ENCODE data around the gene SPDYE4. TPM values are rescaled to one million over a fixed set of nuclear protein-coding genes. Genes with fewer than 3 reads are reported as not detected.

SPDYE4 gene
- total and polyA plus RNA-seq, 2 donors (not counting 1 experiment from before 2014, with no cell fraction given), result not detected

DNA sequence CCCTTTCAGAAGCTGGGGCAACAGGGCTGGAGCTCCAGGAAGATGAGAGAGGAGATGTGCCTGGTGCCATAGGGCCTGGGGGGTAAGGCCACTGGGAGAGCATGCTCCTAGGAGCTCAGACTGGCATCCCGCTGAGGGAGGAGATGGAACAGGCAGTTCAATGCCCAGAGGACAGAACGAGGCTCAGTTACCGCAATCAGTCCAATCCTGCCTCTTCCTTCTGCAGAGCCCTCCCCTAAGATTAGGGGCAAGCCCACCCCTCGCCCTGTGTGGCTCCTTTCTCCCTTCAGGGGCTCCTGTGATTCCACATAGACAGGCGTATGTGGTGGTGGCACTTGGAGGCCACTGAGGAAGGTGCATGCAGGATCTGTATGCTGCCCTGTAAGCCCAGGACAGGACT lies 16.1 kb downstream of the SPDYE4 start:
- Histone ChIP-seq H3K79me2 (ENCODE audit: control insufficient read depth, insufficient read depth, low read length) (no peaks in the 10 kb centered on the region), H3K9ac (ENCODE audit: low read length) (no peak overlapping the region), H3K36me3 (replicated peaks in 1 of 2; ENCODE audit: control extremely low read depth in 1 of 2, control insufficient read depth in 1 of 2, extremely low read depth in 1 of 2, insufficient read depth in 2 of 2, low read length in 1 of 2) (no peaks in the 10 kb centered on the region), H3K9me3 (ENCODE audit: control extremely low read depth in 1 of 3, control insufficient read depth in 2 of 3, insufficient read depth in 1 of 3, low read length in 2 of 3) (no peaks in the 10 kb centered on the region), H3K27ac (ENCODE audit: low read length in 2 of 2) (no peak overlapping the region), H3K4me2 (replicated peaks; ENCODE audit: low read depth, low read length, poor library complexity, severe bottlenecking) (no peak overlapping the region), H4K20me1 (ENCODE audit: control insufficient read depth, insufficient read depth, low read length, poor library complexity, severe bottlenecking) (no peaks in the 10 kb centered on the region), H3K4me3 (ENCODE audit: control extremely low read depth in 1 of 5, extremely low read depth in 1 of 5, insufficient read depth in 1 of 5, low read depth in 2 of 5, low read length in 4 of 5) (no peak overlapping the region), H2AFZ (ENCODE audit: insufficient read depth, low read depth, low read length, poor library complexity, severe bottlenecking) (peak overlapping the region; percentile 21), H3K27me3 (replicated peaks in 1 of 4; ENCODE audit: control extremely low read depth in 1 of 4, control insufficient read depth in 3 of 4, insufficient read depth in 4 of 4, low read length in 3 of 4) (no peaks in the 10 kb centered on the region), H3K4me1 (ENCODE audit: control insufficient read depth in 2 of 2, insufficient read depth in 2 of 2, low read length in 2 of 2) (peaks cover 16 to 35% of the 10 kb centered on the region in 2 donors)
- H3K4me3 Mint-ChIP-seq, result no peak overlapping the region
- no peak for TF ChIP-seq EZH2 (IDR thresholded peaks at IDR 0.05; ENCODE audit: borderline replicate concordance, insufficient read depth, low read depth, low read length, poor library complexity, severe bottlenecking)
- TF ChIP-seq, protein P1, sequence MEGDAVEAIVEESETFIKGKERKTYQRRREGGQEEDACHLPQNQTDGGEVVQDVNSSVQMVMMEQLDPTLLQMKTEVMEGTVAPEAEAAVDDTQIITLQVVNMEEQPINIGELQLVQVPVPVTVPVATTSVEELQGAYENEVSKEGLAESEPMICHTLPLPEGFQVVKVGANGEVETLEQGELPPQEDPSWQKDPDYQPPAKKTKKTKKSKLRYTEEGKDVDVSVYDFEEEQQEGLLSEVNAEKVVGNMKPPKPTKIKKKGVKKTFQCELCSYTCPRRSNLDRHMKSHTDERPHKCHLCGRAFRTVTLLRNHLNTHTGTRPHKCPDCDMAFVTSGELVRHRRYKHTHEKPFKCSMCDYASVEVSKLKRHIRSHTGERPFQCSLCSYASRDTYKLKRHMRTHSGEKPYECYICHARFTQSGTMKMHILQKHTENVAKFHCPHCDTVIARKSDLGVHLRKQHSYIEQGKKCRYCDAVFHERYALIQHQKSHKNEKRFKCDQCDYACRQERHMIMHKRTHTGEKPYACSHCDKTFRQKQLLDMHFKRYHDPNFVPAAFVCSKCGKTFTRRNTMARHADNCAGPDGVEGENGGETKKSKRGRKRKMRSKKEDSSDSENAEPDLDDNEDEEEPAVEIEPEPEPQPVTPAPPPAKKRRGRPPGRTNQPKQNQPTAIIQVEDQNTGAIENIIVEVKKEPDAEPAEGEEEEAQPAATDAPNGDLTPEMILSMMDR (IDR thresholded peaks at IDR 0.05), result no peak
- H3K9me3 Mint-ChIP-seq (ENCODE audit: insufficient read depth), result no peaks in the 10 kb centered on the region
- H3K27me3 Mint-ChIP-seq, result no peaks in the 10 kb centered on the region
- CTCF ChIA-PET, result interaction anchor here (2.3 kb wide), 1 partner anchor 332 kb away, joined by 8 read pairs; no protein-coding TSS in a partner anchor
- intact Hi-C loops (cut with micrococcal nuclease), result no loop called here
- no peak for ATAC-seq (ENCODE audit: low read depth)
- 100% methylated on average over 1 of the region's 5 CpGs for WGBS (ENCODE audit: insufficient coverage)
- POLR2A ChIA-PET, result interaction anchor here (0.6 kb wide), 1 partner anchor 570 kb away, joined by 3 read pairs; no protein-coding TSS in a partner anchor
- H3K27ac Mint-ChIP-seq, result no peak overlapping the region
- DNase-seq, result no peak
- H3K4me1 Mint-ChIP-seq, result peaks cover 32% of the 10 kb centered on the region

DNA sequence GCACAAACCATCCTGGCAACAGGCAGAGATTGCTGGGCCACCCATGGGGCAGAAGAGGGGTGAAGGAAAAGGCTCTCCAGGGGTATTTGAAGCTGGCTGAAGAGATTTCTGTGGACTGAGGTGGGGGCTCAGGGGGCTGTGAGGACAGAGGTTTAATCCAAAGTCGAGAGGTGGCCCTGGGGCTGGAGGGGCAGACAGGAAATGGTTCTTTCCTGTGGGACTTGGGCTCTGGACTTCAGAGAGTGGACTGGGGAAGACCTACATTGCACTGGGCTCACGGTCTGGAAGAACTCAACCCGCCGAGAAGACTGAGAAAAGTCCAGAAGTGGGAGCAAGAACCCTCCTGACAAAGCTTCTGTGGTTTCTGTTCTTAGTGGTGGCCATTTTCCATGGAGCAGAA lies 16.6 kb downstream of the SPDYE4 start:
- DNase-seq, result no peak
- Histone ChIP-seq H3K4me3 (ENCODE audit: control extremely low read depth in 1 of 5, extremely low read depth in 1 of 5, insufficient read depth in 1 of 5, low read depth in 2 of 5, low read length in 4 of 5) (no peak overlapping the region), H3K36me3 (replicated peaks in 1 of 2; ENCODE audit: control extremely low read depth in 1 of 2, control insufficient read depth in 1 of 2, extremely low read depth in 1 of 2, insufficient read depth in 2 of 2, low read length in 1 of 2) (no peaks in the 10 kb centered on the region), H4K20me1 (ENCODE audit: control insufficient read depth, insufficient read depth, low read length, poor library complexity, severe bottlenecking) (no peaks in the 10 kb centered on the region), H2AFZ (ENCODE audit: insufficient read depth, low read depth, low read length, poor library complexity, severe bottlenecking) (no peak overlapping the region), H3K4me2 (replicated peaks; ENCODE audit: low read depth, low read length, poor library complexity, severe bottlenecking) (no peak overlapping the region), H3K27me3 (replicated peaks in 1 of 4; ENCODE audit: control extremely low read depth in 1 of 4, control insufficient read depth in 3 of 4, insufficient read depth in 4 of 4, low read length in 3 of 4) (no peaks in the 10 kb centered on the region), H3K9me3 (ENCODE audit: control extremely low read depth in 1 of 3, control insufficient read depth in 2 of 3, insufficient read depth in 1 of 3, low read length in 2 of 3) (no peaks in the 10 kb centered on the region), H3K79me2 (ENCODE audit: control insufficient read depth, insufficient read depth, low read length) (no peaks in the 10 kb centered on the region), H3K4me1 (ENCODE audit: control insufficient read depth in 2 of 2, insufficient read depth in 2 of 2, low read length in 2 of 2) (peaks cover 16 to 35% of the 10 kb centered on the region in 2 donors), H3K27ac (ENCODE audit: low read length in 2 of 2) (no peak overlapping the region), H3K9ac (ENCODE audit: low read length) (no peak overlapping the region)
- Mint-ChIP-seq H3K9me3 (ENCODE audit: insufficient read depth) (no peaks in the 10 kb centered on the region), H3K27me3 (no peaks in the 10 kb centered on the region), H3K4me3 (no peak overlapping the region), H3K27ac (no peak overlapping the region), H3K4me1 (peaks cover 31% of the 10 kb centered on the region)
- intact Hi-C loops (cut with micrococcal nuclease), result no loop called here
- POLR2A ChIA-PET, result interaction anchor here (0.6 kb wide), 1 partner anchor 570 kb away, joined by 3 read pairs; no protein-coding TSS in a partner anchor
- TF ChIP-seq EZH2 (IDR thresholded peaks at IDR 0.05; ENCODE audit: borderline replicate concordance, insufficient read depth, low read depth, low read length, poor library complexity, severe bottlenecking), result no peak
- TF ChIP-seq, protein P1 (IDR thresholded peaks at IDR 0.05), result no peak
- 75% methylated on average over 4 of the region's 4 CpGs for WGBS (ENCODE audit: insufficient coverage)
- ATAC-seq (ENCODE audit: low read depth), result no peak
- CTCF ChIA-PET, result interaction anchor here (1.0 to 2.3 kb wide), 2 partner anchors 330 to 332 kb away, joined by 3 to 8 read pairs; no protein-coding TSS in a partner anchor
